HG03521 (cell line): Measurements from ENCODE around the gene C22orf15.

Experiments
- ATAC-seq: cut with Tn5 transposase; IDR thresholded peaks from one replicate; pipeline ENCODE4 v1.9.1; 2021; ENCODE audit warnings: mild to moderate bottlenecking, moderate library complexity; ENCODE audit not compliant: unreplicated experiment

The C22orf15 gene

GRCh38 chr22:23786752-23787599, 24.2 kb downstream of the C22orf15 start, which contains the start of gene SMARCB1:
Gene SMARCB1 (plus strand): TSS chr22:23786966. CDS start chr22:23787170, 204 bp downstream.
- ATAC-seq: peak; percentile 75

GRCh38 chr22:23787600-23787896, 24.8 kb downstream of the C22orf15 start:
- no peak for ATAC-seq

- ATAC-seq: no peak
These were observed 25.1 kb downstream of the C22orf15 start for GRCh38 chr22:23787910-23788309.

GRCh38 chr22:23789121-23789520, 26.3 kb downstream of the C22orf15 start:
- no peak for ATAC-seq

- no peak for ATAC-seq
These were observed 26.8 kb downstream of the C22orf15 start for GRCh38 chr22:23789638-23790037.

- ATAC-seq: no peak
These were observed 28.3 kb downstream of the C22orf15 start for GRCh38 chr22:23790819-23791737.

- ATAC-seq: no peak
These were observed 29.2 kb downstream of the C22orf15 start for GRCh38 chr22:23791738-23792645.

- ATAC-seq: no peak
These were observed 30.5 kb downstream of the C22orf15 start for GRCh38 chr22:23793326-23793725.

GRCh38 chr22:23796461-23796860, 33.7 kb downstream of the C22orf15 start:
- no peak for ATAC-seq

GRCh38 chr22:23800297-23801237, 37.8 kb downstream of the C22orf15 start:
- ATAC-seq: peak; percentile 40

- ATAC-seq: no peak
These were observed 38.5 kb downstream of the C22orf15 start for GRCh38 chr22:23801238-23801821.

- no peak for ATAC-seq
These were observed 39.1 kb downstream of the C22orf15 start for GRCh38 chr22:23801886-23802377.

GRCh38 chr22:23803001-23803819, 40.4 kb downstream of the C22orf15 start:
- ATAC-seq: no peak

- no peak for ATAC-seq
These were observed 42.0 kb downstream of the C22orf15 start for GRCh38 chr22:23804781-23805291.

GRCh38 chr22:23806837-23807236, 44.0 kb downstream of the C22orf15 start:
- no peak for ATAC-seq

GRCh38 chr22:23812378-23812777, 49.6 kb downstream of the C22orf15 start:
- ATAC-seq: no peak
